K562 (cell line): ENCODE measurements around the gene CCDC33. TPM values are rescaled to one million over a fixed set of nuclear protein-coding genes. Genes with fewer than 3 reads are reported as not detected.

ENCODE experiments used
- ATAC-seq: fragments of 200-7000 bp; cut with Tn5 transposase; 3 replicates; pipeline ENCODE4 v1.9.1; 2020; ENCODE audit warnings: moderate library complexity
- BruUV-seq: library from RNA; stranded (reverse); fragments of 400-500 nt; replicated peaks from 2 replicates; lab custom pipeline; 2021; lab: Mats Ljungman, UMichigan
- CTCF ChIA-PET: fragments of 300-600 bp; formaldehyde crosslinking; extraction: SDS; loops from one replicate; lab custom pipeline; 2021; ENCODE audit warnings: low intra/inter-chr PET ratio; lab: Yijun Ruan, JAX
- POLR2A ChIA-PET: fragments of 300-600, 350-650 bp; sonication (Branson Sonifier 250); formaldehyde crosslinking; extraction: SDS; loops from one replicate; lab custom pipeline; 2021; ENCODE audit warnings: antibody characterized with exemption, inconsistent platforms; lab: Yijun Ruan, JAX
- DNase-seq, 4 experiments: peaks; one replicate each; pipeline versions ENCODE4 v3.0.0 to v3.0.0-alpha.2; 2011 to 2018; ENCODE audit warnings: low spot score in 3 of 4, mixed read lengths in 3 of 4; ENCODE audit errors: extremely low read depth in 1 of 4
- FAIRE-seq: peaks from 2 replicates; lab custom pipeline; 2011; peaks lifted over from hg19 to GRCh38; lab: Jason Lieb, UNC
- H2AFZ ChIP-seq: 2 replicates; pipeline ENCODE4 v1.6.0; 2011; ENCODE audit warnings: low read depth, low read length, control low read depth, inconsistent platforms
- H3K27ac ChIP-seq: fragments of 200-600 bp; 3 replicates; pipeline ENCODE4 v1.8.0; 2011; ENCODE audit warnings: low read depth, mild to moderate bottlenecking, control low read depth, inconsistent platforms, low read length, moderate library complexity, mixed read lengths; ENCODE audit errors: extremely low read depth
- H3K27me3 ChIP-seq, 2 experiments: fragments of 300-600 bp in 1 of 2; 2 replicates in 1 of 2; 3 replicates in 1 of 2; pipeline versions ENCODE4 v1.6.0 to v1.8.0; 2011; ENCODE audit warnings: inconsistent platforms in 2 of 2, low read length in 2 of 2, mild to moderate bottlenecking in 1 of 2, mixed read lengths in 1 of 2, moderate library complexity in 1 of 2; ENCODE audit not compliant: control insufficient read depth in 2 of 2, insufficient read depth in 2 of 2
- H3K36me3 ChIP-seq: fragments of 300-600 bp; 3 replicates; pipeline ENCODE4 v1.8.0; 2011; ENCODE audit warnings: mild to moderate bottlenecking, low read length, inconsistent platforms; ENCODE audit not compliant: control insufficient read depth, insufficient read depth
- H3K4me1 ChIP-seq, 2 experiments: fragments of 200-600 bp in 1 of 2; replicated peaks in 1 of 2; 2 replicates in 1 of 2; 3 replicates in 1 of 2; pipeline versions ENCODE4 v1.5.1 to v1.8.0; 2011; ENCODE audit warnings: inconsistent platforms in 2 of 2, low read length in 2 of 2, mild to moderate bottlenecking in 1 of 2, mixed read lengths in 1 of 2, moderate library complexity in 1 of 2; ENCODE audit not compliant: control insufficient read depth in 2 of 2, insufficient read depth in 2 of 2
- H3K4me2 ChIP-seq: 2 replicates; pipeline ENCODE4 v1.6.1; 2011; ENCODE audit warnings: low read length, control low read depth, inconsistent platforms, mixed read lengths; ENCODE audit not compliant: insufficient read depth
- H3K4me3 ChIP-seq: fragments of 200-600 bp; sonication (generic), shearing (Covaris generic); 2 replicates; pipeline ENCODE4 v1.5.1; 2016; ENCODE audit warnings: control low read depth, inconsistent platforms
- H3K79me2 ChIP-seq: fragments of 200-600 bp; 3 replicates; pipeline ENCODE4 v1.8.0; 2011; ENCODE audit warnings: low read length, inconsistent platforms; ENCODE audit not compliant: control insufficient read depth, insufficient read depth
- H3K9ac ChIP-seq, 2 experiments: 2 replicates each; pipeline versions ENCODE4 v1.6.0 to v1.6.1; 2011; ENCODE audit warnings: low read depth in 2 of 2, low read length in 2 of 2, control low read depth in 1 of 2, inconsistent platforms in 1 of 2, mild to moderate bottlenecking in 1 of 2, mixed read lengths in 1 of 2; ENCODE audit not compliant: insufficient read depth in 1 of 2
- H3K9me1 ChIP-seq: one replicate; pipeline ENCODE4 v1.6.0; 2011; ENCODE audit warnings: inconsistent platforms, mild to moderate bottlenecking, low read length, moderate library complexity; ENCODE audit not compliant: control insufficient read depth, insufficient read depth
- H3K9me3 ChIP-seq: replicated peaks from 2 replicates; pipeline ENCODE4 v1.5.1; 2011; ENCODE audit warnings: low read depth, low read length, inconsistent platforms; ENCODE audit not compliant: control insufficient read depth, insufficient read depth
- H4K20me1 ChIP-seq: replicated peaks from 2 replicates; pipeline ENCODE4 v1.6.1; 2011; ENCODE audit warnings: low read length, inconsistent platforms, mixed read lengths; ENCODE audit not compliant: control insufficient read depth, insufficient read depth
- BDP1 ChIP-seq: IDR thresholded peaks from 3 replicates; pipeline ENCODE4 v1.6.1; 2011; ENCODE audit not compliant: insufficient read length, insufficient read depth
- RFX5 ChIP-seq: IDR thresholded peaks from 2 replicates; pipeline ENCODE4 v1.6.1; 2011; ENCODE audit warnings: low read depth, mild to moderate bottlenecking, improper control_type of control experiment, low read length
- ZFP36 ChIP-seq: fragments of 150-350 bp; IDR thresholded peaks from 2 replicates; pipeline ENCODE4 v1.6.1; 2018; ENCODE audit warnings: low read length, low read depth; ENCODE audit not compliant: partially characterized antibody
- ZNF785 ChIP-seq: fragments of 250-450 bp; sonication (Bioruptor Pico); IDR thresholded peaks from 2 replicates; pipeline ENCODE4 v1.4.0; 2020; ENCODE audit warnings: mild to moderate bottlenecking
- WGBS: fragments of 100-300 bp; shearing (Covaris generic); methylation state at CpG from one replicate; pipeline ENCODE4 v1.1.6; 2016; ENCODE audit warnings: low coverage, mixed read lengths; ENCODE audit not compliant: insufficient coverage; ENCODE audit errors: missing lambda C conversion rate; 5-methylcytosine and 5-hydroxymethylcytosine counted together
- in situ Hi-C: fragments of 300-500 bp; cut with MboI; formaldehyde crosslinking; loops from 4 replicates; pipeline ENCODE4 v1.15.0; 2018; ENCODE audit warnings: inconsistent platforms, mixed read lengths
- intact Hi-C: fragments of 100-400 bp; cut with micrococcal nuclease; formaldehyde crosslinking; loops from 2 replicates; pipeline ENCODE4 v1.14.2; 2022
- polyA plus RNA-seq, 8 experiments: library from polyadenylated mRNA; depleted of rRNA in 4 of 8; stranded (reverse) in 5 of 8; unstranded in 3 of 8; fragments of >200 nt; fragmentation: Nextera tagmentation in 2 of 8; fragmentation: Illumina TruSeq in 1 of 8; extraction: Ambion mirVana in 2 of 8; extraction: Trizol in 1 of 8; gene quantifications; 2 replicates each; pipeline versions ENCODE4 v1.2.1 to v1.2.3, GENCODE V29; 2011 to 2014; ENCODE audit warnings: inconsistent platforms in 1 of 8, missing spikeins in 1 of 8
- total RNA-seq, 7 experiments: library from RNA; depleted of rRNA in 6 of 7; stranded (reverse); fragments of >200 nt in 6 of 7; fragmentation: Illumina TruSeq in 2 of 7; extraction: Trizol in 2 of 7; gene quantifications; 2 replicates each; pipeline versions ENCODE4 v1.2.1 to v1.2.3, GENCODE V29; 2011 to 2021; ENCODE audit warnings: low replicate concordance in 1 of 7

CCDC33 gene
- total and polyA plus RNA-seq, 9 of the 15 experiments (the other 6 are each of a cell fraction or from before 2014, with no cell fraction given): 0.08 to 1.1 (median 0.15) TPM; not detected in 4

DNA sequence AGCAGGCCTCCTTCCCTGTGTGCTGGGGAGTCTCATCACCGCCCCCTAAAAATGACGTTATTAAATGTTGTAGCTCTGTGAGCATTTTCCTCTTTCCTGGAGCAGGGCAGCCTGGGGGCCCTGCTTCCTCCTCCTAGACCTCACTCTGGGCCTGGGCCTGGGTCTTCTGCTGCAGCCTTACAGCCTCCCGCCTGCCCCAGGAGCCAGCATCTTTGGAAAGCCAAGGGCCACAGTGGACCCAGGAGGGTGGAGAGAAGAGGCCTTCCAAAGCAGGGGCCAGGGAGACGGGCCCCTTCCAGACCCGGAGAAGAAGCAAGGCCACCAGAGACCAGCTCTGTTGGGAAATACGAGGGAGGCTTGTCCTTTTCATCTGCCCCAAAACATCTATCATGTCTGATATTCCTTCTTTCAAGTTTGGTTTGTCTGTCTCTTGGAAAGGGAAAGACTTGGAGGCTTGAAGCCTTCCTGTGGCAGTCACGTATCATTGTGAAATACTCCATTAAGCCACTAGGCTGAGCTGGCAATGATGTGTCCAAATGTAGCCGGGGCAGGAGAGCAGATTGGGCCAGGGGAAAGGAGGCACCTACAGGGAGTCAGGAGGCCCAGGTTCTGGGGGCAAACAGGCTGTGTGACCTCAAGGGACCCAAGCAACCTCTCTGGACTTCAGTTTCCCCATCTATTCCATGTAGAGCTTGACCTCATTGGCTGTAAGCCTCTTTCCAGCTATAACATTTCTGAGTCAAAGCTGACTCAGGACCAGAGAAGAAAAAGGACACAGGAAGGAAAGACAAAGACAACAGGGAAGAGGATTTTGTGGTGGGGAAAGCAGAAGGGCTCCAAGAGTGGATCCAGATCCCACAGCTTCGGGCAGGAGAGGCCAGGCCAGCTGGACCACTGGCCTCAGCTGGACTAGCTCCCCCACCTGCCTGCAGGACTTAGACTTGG, 100.2 kb downstream of the CCDC33 start:
- Histone ChIP-seq H3K4me3 (no peak overlapping the region), H3K27ac (no peak overlapping the region), H3K9me1 (peaks cover 2% of the 10 kb centered on the region), H3K4me1 (peaks cover 0 to 5% of the 10 kb centered on the region in 2 experiments; a peak in 2 of 5 replicates)
- WGBS: 0% methylated on average over 9 of the region's 9 CpGs
- no peak for DNase-seq
- no peak for TF ChIP-seq BDP1
- TF ChIP-seq ZNF785: no peak
- TF ChIP-seq RFX5: no peak
- TF ChIP-seq ZFP36: peak; percentile 47
- TF ChIP-seq, all 486 proteins: peak for 1
- Histone ChIP-seq H3K9me3 (no peaks in the 10 kb centered on the region), H3K36me3 (no peaks in the 10 kb centered on the region), H2AFZ (no peak overlapping the region), H3K27me3 (peaks cover 16 to 84% of the 10 kb centered on the region in 2 experiments), H3K4me2 (no peak overlapping the region), H3K79me2 (no peaks in the 10 kb centered on the region), H3K9ac (no peak overlapping the region), H4K20me1 (peaks cover 9% of the 10 kb centered on the region)
- ChIA-PET CTCF (no interaction called here), POLR2A (no interaction called here)
- BruUV-seq: no TSS peak
- no peak for ATAC-seq
- no peak for FAIRE-seq
- in situ Hi-C loops: loop anchor here (25.0 kb wide), 1 partner anchor 951 kb away; the partner anchor contains the start of gene GOLGA6D
- intact Hi-C loops: no loop called here
